Uterus (tissue), 4 donors: ENCODE results near the gene EHBP1L1. TPM values are rescaled to one million over a fixed set of nuclear protein-coding genes. Genes with fewer than 3 reads are reported as not detected.
A peak's percentile ranks its signal among the peaks of the same experiment; 100 is the strongest.

Source experiments
- DNase-seq, 2 donors: peaks; one replicate each; pipeline ENCODE4 v3.0.0-alpha.2; 2019 to 2020
- H3K27ac ChIP-seq, 2 donors: fragments of 200-600 bp; sonication (generic); 1 replicate in 1 of 2; 2 replicates in 1 of 2; pipeline ENCODE4 v1.5.1; 2016 to 2018
- H3K27me3 ChIP-seq, 2 donors: fragments of 200-600 bp; sonication (generic); one replicate each; pipeline ENCODE4 v1.5.1; 2018 to 2019; ENCODE audit warnings: control low read depth in 1 of 2
- H3K36me3 ChIP-seq, 2 donors: fragments of 200-600 bp; sonication (generic); one replicate each; pipeline ENCODE4 v1.5.1; 2019; ENCODE audit warnings: control low read depth in 1 of 2
- H3K4me1 ChIP-seq, 2 donors: fragments of 200-600 bp; sonication (generic); one replicate each; pipeline ENCODE4 v1.5.1; 2018 to 2019; ENCODE audit warnings: control low read depth in 1 of 2
- H3K4me3 ChIP-seq, 2 donors: fragments of 200-600 bp; sonication (generic); 1 replicate in 1 of 2; 2 replicates in 1 of 2; pipeline ENCODE4 v1.5.1; 2018 to 2019; ENCODE audit warnings: mild to moderate bottlenecking in 1 of 2
- H3K9me3 ChIP-seq, 2 donors: fragments of 200-600 bp; sonication (generic); one replicate each; pipeline ENCODE4 v1.5.1; 2019; ENCODE audit warnings: control low read depth in 1 of 2
- POLR2A ChIP-seq, 2 donors: fragments of 450-650 bp; IDR thresholded peaks; one replicate each; pipeline ENCODE4 v1.6.1; 2016; ENCODE audit warnings: antibody characterized with exemption in 2 of 2, mild to moderate bottlenecking in 1 of 2, moderate library complexity in 1 of 2
- intact Hi-C: fragments of 100-400 bp; cut with DNase I; formaldehyde crosslinking; loops from one replicate; pipeline ENCODE4 v1.15.1; 2023; ENCODE audit warnings: low total_unique reads
- total RNA-seq, 4 donors: library from RNA; depleted of rRNA in 3 of 4; stranded (reverse); fragments of >200 nt in 3 of 4; gene quantifications; one replicate each; pipeline versions ENCODE4 v1.1.0 to v1.2.4, GENCODE V29; 2014 to 2023
- TF ChIP-seq, protein P1 (sequence below), 4 experiments: fragments of 200-600 bp in 2 of 4; fragments of 450-650 bp in 2 of 4; sonication (generic) in 2 of 4; IDR thresholded peaks; one replicate each; pipeline ENCODE4 v1.5.1; 2016 to 2019; ENCODE audit warnings: antibody characterized with exemption in 4 of 4, mild to moderate bottlenecking in 2 of 4, moderate library complexity in 1 of 4
- donor health status: DM: yes; HTN: yes; CAD: no.

EHBP1L1 gene
- total RNA-seq, 4 donors from 2014 or later = 44.2 to 159 (median 69.5) TPM

DNA sequence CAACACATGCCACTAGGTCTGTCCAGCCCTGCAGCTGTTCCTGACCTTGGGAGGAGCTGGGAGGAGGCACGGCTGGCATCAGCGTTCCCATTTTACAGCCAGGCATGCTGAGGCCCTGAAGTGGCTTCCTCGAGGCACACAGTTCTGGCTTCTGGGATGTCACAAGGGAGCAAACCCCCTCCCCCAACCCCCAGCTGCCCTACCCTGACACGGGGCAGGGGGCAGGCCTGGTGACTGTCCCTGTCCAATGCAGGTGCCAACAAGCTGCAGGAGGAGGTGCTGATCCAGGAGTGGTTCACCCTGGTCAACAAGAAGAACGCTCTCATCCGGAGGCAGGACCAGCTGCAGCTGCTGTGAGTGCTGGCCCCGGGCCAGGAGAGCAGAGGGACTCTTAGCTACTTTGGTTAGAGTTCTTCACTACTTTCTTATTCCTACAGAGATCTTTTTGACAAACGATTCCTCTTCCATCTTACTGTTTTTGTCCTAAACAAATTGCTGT, 14.4 kb downstream of the EHBP1L1 start:
- no peak for DNase-seq
- H3K36me3 ChIP-seq = no peaks in the 10 kb centered on the region
- peaks cover 0 to 9% of the 10 kb centered on the region in 2 donors for H3K4me1 ChIP-seq
- intact Hi-C loops = no loop called here
- no peaks in the 10 kb centered on the region for H3K27me3 ChIP-seq
- no peak overlapping the region for H3K27ac ChIP-seq
- no peaks in the 10 kb centered on the region for H3K9me3 ChIP-seq
- TF ChIP-seq, protein P1, sequence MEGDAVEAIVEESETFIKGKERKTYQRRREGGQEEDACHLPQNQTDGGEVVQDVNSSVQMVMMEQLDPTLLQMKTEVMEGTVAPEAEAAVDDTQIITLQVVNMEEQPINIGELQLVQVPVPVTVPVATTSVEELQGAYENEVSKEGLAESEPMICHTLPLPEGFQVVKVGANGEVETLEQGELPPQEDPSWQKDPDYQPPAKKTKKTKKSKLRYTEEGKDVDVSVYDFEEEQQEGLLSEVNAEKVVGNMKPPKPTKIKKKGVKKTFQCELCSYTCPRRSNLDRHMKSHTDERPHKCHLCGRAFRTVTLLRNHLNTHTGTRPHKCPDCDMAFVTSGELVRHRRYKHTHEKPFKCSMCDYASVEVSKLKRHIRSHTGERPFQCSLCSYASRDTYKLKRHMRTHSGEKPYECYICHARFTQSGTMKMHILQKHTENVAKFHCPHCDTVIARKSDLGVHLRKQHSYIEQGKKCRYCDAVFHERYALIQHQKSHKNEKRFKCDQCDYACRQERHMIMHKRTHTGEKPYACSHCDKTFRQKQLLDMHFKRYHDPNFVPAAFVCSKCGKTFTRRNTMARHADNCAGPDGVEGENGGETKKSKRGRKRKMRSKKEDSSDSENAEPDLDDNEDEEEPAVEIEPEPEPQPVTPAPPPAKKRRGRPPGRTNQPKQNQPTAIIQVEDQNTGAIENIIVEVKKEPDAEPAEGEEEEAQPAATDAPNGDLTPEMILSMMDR (IDR thresholded peaks at IDR 0.05) = no peak
- no peak for TF ChIP-seq POLR2A (IDR thresholded peaks at IDR 0.05)
- H3K4me3 ChIP-seq = no peak overlapping the region

DNA sequence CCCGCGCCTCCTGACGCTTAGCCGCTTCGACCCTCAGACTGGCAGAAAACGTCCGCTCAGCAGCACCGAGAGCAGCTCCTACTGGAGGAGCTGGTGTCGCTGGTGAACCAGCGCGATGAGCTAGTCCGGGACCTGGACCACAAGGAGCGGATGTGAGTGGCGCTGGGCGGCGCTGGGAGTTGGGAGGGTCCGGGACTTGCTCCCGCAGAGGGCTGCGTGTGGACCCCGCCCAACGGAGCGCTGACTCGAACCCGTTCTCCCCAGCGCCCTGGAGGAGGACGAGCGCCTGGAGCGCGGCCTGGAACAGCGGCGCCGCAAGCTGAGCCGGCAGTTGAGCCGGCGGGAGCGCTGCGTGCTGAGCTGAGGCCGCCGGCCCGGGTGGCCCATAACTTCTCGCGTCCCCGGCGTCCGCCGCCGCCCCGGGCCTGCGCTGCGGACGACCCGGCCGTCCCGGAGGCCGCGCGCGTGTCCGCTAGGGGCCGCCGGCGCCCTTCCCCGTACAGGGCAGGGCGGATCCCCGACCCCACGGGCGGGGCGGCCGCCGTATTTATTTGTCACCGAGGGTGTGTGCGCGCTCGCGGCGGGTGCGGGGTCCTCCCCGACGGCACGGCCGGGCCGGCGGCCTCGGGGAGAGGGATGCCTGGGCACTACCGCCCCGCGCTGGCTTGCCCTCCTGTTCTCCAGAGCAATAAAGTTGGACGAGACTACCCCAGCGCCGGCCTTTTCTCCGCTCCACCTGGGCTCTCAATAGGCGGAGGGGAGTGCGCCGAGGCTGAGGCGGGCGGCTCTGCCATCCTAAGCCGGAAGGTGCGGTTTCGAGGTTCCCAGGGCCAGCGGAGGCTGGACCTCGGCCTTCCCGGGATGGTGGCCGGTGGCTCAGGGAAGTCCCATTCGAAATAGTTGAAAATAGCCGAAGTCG, 16.3 kb downstream of the EHBP1L1 start:
- intact Hi-C loops = no loop called here

DNA sequence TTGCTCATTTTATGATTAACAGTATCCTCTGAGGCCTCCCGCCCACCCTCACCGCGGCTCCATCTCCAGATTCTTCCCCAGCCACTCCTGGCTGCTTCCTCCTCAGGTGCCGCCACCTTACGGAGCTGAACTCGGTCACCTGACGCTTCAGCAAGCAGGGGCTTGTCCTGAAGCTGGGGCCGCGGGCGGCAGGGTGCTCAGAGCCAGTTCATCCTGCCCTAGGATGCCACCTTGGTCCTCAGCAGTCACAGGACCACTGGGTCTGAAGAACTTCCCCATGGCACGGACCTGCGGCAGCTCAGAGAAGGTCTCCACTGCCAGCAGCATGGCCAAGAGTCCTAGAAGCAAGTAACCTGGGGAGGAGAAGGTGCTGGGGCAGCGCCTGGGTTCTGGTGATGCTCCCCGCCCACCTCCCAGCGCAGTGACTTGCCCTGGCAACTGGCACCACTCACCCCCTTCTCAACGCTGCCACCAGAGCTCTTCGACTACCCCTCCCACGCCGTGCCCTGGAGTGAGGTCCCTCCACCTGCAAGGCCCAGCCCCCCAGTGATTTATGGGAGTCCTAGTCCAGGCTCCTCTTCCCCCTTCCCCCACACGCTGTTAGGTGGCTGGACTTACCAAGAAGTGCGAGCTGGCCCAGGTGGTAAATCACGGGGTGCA, 17.1 kb downstream of the EHBP1L1 start:
- no peak overlapping the region for H3K27ac ChIP-seq
- H3K27me3 ChIP-seq = no peaks in the 10 kb centered on the region
- TF ChIP-seq POLR2A (IDR thresholded peaks at IDR 0.05) = no peak
- TF ChIP-seq, protein P1 (IDR thresholded peaks at IDR 0.05) = no peak
- H3K4me3 ChIP-seq = no peak overlapping the region
- H3K4me1 ChIP-seq = peaks cover 0 to 3% of the 10 kb centered on the region in 2 donors
- H3K36me3 ChIP-seq = no peaks in the 10 kb centered on the region
- H3K9me3 ChIP-seq = no peaks in the 10 kb centered on the region
- intact Hi-C loops = no loop called here
- no peak for DNase-seq

More for the DNA sequence above, 16.3 kb downstream of the EHBP1L1 start:
- H3K27ac ChIP-seq = no peak overlapping the region
- no peaks in the 10 kb centered on the region for H3K9me3 ChIP-seq
- TF ChIP-seq POLR2A (IDR thresholded peaks at IDR 0.05) = no peak
- TF ChIP-seq, protein P1 (IDR thresholded peaks at IDR 0.05) = no peak
- no peak overlapping the region for H3K4me3 ChIP-seq
- no peaks in the 10 kb centered on the region for H3K36me3 ChIP-seq
- H3K4me1 ChIP-seq = peaks cover 0 to 9% of the 10 kb centered on the region in 2 donors
- no peaks in the 10 kb centered on the region for H3K27me3 ChIP-seq
- no peak for DNase-seq

DNA sequence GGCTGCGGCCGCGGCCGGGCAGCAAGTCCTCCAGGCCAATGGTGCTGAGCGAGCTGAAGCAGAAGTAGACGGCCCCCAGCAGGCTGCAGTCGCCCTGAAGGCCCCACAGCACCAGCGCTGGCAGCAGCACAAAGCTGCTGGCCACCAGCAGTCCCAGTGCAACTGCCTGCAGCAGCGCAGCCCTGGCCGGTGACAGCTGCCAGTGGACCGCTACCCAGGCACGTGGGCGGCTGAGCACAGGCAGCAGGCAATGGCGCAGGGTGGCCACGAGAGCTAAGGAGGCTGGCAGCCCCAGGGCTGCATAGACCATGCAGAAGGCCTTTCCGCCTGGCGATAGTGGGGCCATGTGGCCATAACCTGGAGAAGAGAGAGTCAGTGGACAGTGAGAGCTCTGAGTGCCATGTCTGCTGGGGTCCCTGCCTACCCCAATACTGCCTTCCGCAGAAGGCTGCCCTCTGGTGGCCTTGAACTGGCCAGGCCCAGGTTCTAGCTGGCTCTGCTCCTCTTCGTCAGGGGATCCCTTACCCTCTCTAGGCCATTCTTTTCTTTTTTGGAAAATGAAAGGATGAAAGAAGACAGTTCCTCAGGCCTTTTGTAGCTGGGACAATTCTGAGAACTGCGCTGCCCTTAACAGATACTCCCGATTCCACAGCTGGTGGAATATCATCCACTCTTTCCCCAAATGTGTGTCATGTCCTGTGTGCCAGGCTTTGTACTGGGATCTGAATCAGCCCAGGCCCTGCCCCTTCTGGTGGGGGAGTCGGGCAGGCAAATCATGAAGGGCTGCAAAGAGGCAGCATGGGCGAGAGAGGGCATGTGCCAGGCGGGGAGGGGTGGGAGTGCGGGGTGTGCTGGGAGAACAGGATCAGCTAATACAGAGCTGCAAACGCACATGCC, 17.9 kb downstream of the EHBP1L1 start:
- H3K36me3 ChIP-seq = no peaks in the 10 kb centered on the region
- no peaks in the 10 kb centered on the region for H3K27me3 ChIP-seq
- no peak for DNase-seq
- H3K27ac ChIP-seq = peak overlapping the region in 1 of 2 donors; percentile 25
- H3K4me1 ChIP-seq = peaks cover 0 to 3% of the 10 kb centered on the region in 2 donors
- H3K9me3 ChIP-seq = no peaks in the 10 kb centered on the region
- H3K4me3 ChIP-seq = no peak overlapping the region
- intact Hi-C loops = no loop called here
- TF ChIP-seq, protein P1 (IDR thresholded peaks at IDR 0.05) = peak; percentile 53 to 59 (median 58)
- TF ChIP-seq POLR2A (IDR thresholded peaks at IDR 0.05) = no peak
